Measurements from ENCODE around the gene PC. TPM values are rescaled to one million over a fixed set of nuclear protein-coding genes. Genes with fewer than 3 reads are reported as not detected.

Gene PC
- total RNA-seq, 1 donor from 2014 or later = 13.0 TPM

GRCh38 chr11:66870616-66871520 lies 87.3 kb downstream of the PC start:
- no peak for DNase-seq (ENCODE audit: low spot score in 2 of 2)
- no peak for FAIRE-seq

GRCh38 chr11:66870131-66870530 lies 88.1 kb downstream of the PC start:
- DNase-seq (ENCODE audit: low spot score in 2 of 2) = no peak
- FAIRE-seq = no peak

GRCh38 chr11:66869567-66869870 lies 88.7 kb downstream of the PC start:
- DNase-seq (ENCODE audit: low spot score in 2 of 2) = no peak
- no peak for FAIRE-seq

- DNase-seq (ENCODE audit: low spot score in 2 of 2) (no peak), FAIRE-seq (no peak)
These were observed 89.2 kb downstream of the PC start for GRCh38 chr11:66868726-66869566.

- FAIRE-seq (no peak), DNase-seq (ENCODE audit: low spot score in 2 of 2) (no peak)
These were observed 90.0 kb downstream of the PC start for GRCh38 chr11:66868082-66868725.

- DNase-seq (ENCODE audit: low spot score in 2 of 2) = no peak
- no peak for FAIRE-seq
These were observed 90.7 kb downstream of the PC start for GRCh38 chr11:66867425-66868040.

- no peak for FAIRE-seq
- no peak for DNase-seq (ENCODE audit: low spot score in 2 of 2)
These were observed 91.6 kb downstream of the PC start for GRCh38 chr11:66866511-66866986.

- DNase-seq (ENCODE audit: low spot score in 2 of 2) (no peak), FAIRE-seq (no peak)
These were observed 92.2 kb downstream of the PC start for GRCh38 chr11:66866007-66866406.

- DNase-seq (ENCODE audit: low spot score in 2 of 2) = no peak
These were observed 93.1 kb downstream of the PC start for GRCh38 chr11:66864924-66865697.

GRCh38 chr11:66864172-66864901 lies 93.8 kb downstream of the PC start:
- DNase-seq (ENCODE audit: low spot score in 2 of 2) (no peak), FAIRE-seq (no peak)

More at GRCh38 chr11:66864924-66865697, 93.1 kb downstream of the PC start:
- no peak for FAIRE-seq

- no peak for FAIRE-seq
- DNase-seq (ENCODE audit: low spot score in 2 of 2) = no peak
These were observed 94.6 kb downstream of the PC start for GRCh38 chr11:66863428-66864125.

GRCh38 chr11:66862559-66863037 lies 95.6 kb downstream of the PC start:
- DNase-seq (ENCODE audit: low spot score in 2 of 2) (no peak), FAIRE-seq (no peak)

- DNase-seq (ENCODE audit: low spot score in 2 of 2) (no peak), FAIRE-seq (no peak)
These were observed 96.2 kb downstream of the PC start for GRCh38 chr11:66861774-66862558.

GRCh38 chr11:66861038-66861773 lies 97.0 kb downstream of the PC start:
- FAIRE-seq = no peak

GRCh38 chr11:66860449-66860831 lies 97.7 kb downstream of the PC start:
- DNase-seq (ENCODE audit: low spot score in 2 of 2) (no peak), FAIRE-seq (no peak)

More at GRCh38 chr11:66861038-66861773, 97.0 kb downstream of the PC start:
- no peak for DNase-seq (ENCODE audit: low spot score in 2 of 2)

GRCh38 chr11:66859686-66860448 lies 98.3 kb downstream of the PC start:
- DNase-seq (ENCODE audit: low spot score in 2 of 2) (no peak), FAIRE-seq (no peak)

Measured in frontal cortex (tissue), 4 donors.